ENCODE data around the gene TLE3. TPM values are rescaled to one million over a fixed set of nuclear protein-coding genes. Genes with fewer than 3 reads are reported as not detected.

Gene TLE3
- total RNA-seq, 2 donors from 2014 or later, result 115 to 132 TPM

- H3K27me3 Mint-ChIP-seq, result no peaks in the 10 kb centered on the region
- peaks cover 25% of the 10 kb centered on the region for H3K4me1 Mint-ChIP-seq
- H3K9me3 ChIP-seq (ENCODE audit: control insufficient read depth, low read length, poor library complexity, severe bottlenecking), result no peaks in the 10 kb centered on the region
- no peak overlapping the region for H3K4me3 Mint-ChIP-seq
- H3K27ac Mint-ChIP-seq, result no peak overlapping the region
- DNase-seq (no peak), ATAC-seq (no peak)
- H3K36me3 Mint-ChIP-seq (ENCODE audit: low read depth), result no peaks in the 10 kb centered on the region
Observed at GRCh38 chr15:70081612-70082011, 16.1 kb downstream of the TLE3 start.

- peaks cover 27% of the 10 kb centered on the region for H3K4me1 Mint-ChIP-seq
- H3K9me3 ChIP-seq (ENCODE audit: control insufficient read depth, low read length, poor library complexity, severe bottlenecking), result no peaks in the 10 kb centered on the region
- ATAC-seq (no peak), DNase-seq (no peak)
- H3K27me3 Mint-ChIP-seq, result no peaks in the 10 kb centered on the region
- H3K36me3 Mint-ChIP-seq (ENCODE audit: low read depth), result peaks cover 3% of the 10 kb centered on the region
- H3K27ac Mint-ChIP-seq, result no peak overlapping the region
- no peak overlapping the region for H3K4me3 Mint-ChIP-seq
Observed at GRCh38 chr15:70080347-70080746, 17.4 kb downstream of the TLE3 start.

- Mint-ChIP-seq H3K36me3 (ENCODE audit: low read depth) (peaks cover 4% of the 10 kb centered on the region), H3K4me1 (peaks cover 23% of the 10 kb centered on the region), H3K27me3 (no peaks in the 10 kb centered on the region), H3K4me3 (no peak overlapping the region), H3K27ac (no peak overlapping the region)
- H3K9me3 ChIP-seq (ENCODE audit: control insufficient read depth, low read length, poor library complexity, severe bottlenecking), result no peaks in the 10 kb centered on the region
- ATAC-seq (no peak), DNase-seq (no peak)
Observed at GRCh38 chr15:70079888-70080287, 17.8 kb downstream of the TLE3 start.

DNA sequence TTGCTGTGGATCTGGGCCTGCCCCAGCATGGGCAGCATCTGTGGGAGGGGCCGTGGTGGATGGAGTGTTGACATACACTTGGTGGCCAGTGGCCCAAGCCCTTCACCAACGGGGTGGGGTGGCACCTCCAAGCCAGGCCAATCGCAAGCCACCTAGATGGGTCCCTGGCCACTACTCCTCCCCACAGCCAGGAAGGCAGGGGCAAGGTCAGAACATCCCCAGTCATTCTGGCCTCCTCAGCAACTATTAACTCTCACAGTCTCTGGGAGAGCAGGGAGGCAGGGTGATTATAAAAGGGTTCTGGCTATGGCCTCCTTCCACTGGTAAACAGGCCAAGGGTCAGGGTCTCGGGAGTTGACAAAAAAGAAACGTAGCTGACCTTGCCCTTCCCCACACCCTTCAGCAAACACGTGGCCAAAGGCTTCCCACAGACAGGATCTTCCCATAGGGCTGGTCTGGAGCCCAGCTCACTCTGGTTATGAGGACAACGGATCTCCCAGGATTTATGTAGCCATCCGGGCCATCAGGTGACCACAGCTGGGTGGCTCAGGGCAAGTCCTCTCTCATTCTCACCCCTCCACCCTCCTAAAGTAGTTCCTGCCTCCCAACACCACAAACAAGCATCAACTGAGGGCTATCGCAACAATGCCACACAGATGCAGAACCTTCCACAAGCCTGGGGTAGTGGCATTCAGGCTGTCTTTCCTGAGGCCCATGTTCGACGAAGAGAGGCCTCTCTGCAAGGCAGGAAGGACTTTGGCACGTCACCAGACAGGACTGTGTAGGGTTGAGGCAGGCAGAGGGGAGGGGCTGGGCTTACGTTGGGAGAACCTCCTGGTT lies 18.9 kb downstream of the TLE3 start:
- DNase-seq (no peak), ATAC-seq (no peak)
- Mint-ChIP-seq H3K27ac (no peak overlapping the region), H3K27me3 (no peaks in the 10 kb centered on the region), H3K4me1 (peaks cover 18% of the 10 kb centered on the region), H3K36me3 (ENCODE audit: low read depth) (peaks cover 12% of the 10 kb centered on the region), H3K4me3 (no peak overlapping the region)
- H3K9me3 ChIP-seq (ENCODE audit: control insufficient read depth, low read length, poor library complexity, severe bottlenecking), result no peaks in the 10 kb centered on the region

DNA sequence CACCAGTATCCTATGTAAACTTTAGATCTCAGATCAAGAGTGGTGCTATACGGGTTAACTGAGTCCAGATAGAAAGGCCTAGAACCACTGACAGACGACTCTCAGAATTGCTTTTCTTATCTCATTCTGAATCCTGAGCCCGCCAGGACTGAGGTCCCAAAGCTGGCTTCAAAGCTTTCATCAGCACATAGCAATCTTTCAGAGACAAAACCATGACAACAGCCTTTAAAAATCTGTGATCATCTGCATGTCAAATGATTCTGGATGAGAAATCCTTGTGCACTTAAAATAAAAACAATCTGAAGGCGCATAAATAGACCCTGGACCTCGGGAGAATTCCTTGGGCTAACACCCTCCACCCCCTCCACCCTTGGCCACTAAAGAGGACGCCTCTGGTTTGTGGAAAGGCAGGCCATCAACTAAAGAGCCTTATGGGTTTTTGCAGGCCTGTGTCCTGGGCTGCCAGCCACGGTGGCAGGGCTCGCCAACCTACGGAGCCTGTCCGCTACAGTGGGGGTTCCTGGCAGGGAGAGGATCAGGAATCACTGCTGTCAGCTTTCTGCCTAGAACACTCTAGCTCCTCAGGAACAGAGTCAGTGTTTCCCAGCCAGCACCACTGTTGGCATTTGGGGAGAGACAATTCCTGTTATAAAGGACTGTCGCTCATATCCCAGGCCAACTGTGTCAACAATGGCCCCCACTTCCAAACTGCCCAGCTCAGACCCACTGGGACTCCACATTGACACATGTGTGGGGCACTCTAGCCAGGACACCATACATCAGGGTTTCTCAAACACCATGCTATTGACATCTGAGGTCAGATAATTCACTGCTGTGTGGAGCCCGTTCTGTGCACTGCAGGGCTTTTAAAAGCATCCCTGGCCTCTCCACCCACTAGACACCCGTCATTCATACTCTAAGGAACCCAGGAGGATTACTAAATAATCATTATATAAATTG lies 20.2 kb downstream of the TLE3 start:
- Mint-ChIP-seq H3K36me3 (ENCODE audit: low read depth) (peaks cover 15% of the 10 kb centered on the region), H3K4me1 (peaks cover 20% of the 10 kb centered on the region), H3K27ac (peak overlapping the region; percentile 88), H3K27me3 (no peaks in the 10 kb centered on the region), H3K4me3 (no peak overlapping the region)
- no peak for ATAC-seq
- H3K9me3 ChIP-seq (ENCODE audit: control insufficient read depth, low read length, poor library complexity, severe bottlenecking), result no peaks in the 10 kb centered on the region
- no peak for DNase-seq

- Mint-ChIP-seq H3K4me1 (peaks cover 29% of the 10 kb centered on the region), H3K4me3 (no peak overlapping the region), H3K36me3 (ENCODE audit: low read depth) (peaks cover 22% of the 10 kb centered on the region), H3K27ac (no peak overlapping the region), H3K27me3 (no peaks in the 10 kb centered on the region)
- no peaks in the 10 kb centered on the region for H3K9me3 ChIP-seq (ENCODE audit: control insufficient read depth, low read length, poor library complexity, severe bottlenecking)
- ATAC-seq (no peak), DNase-seq (no peak)
Observed at GRCh38 chr15:70074380-70074779, 23.3 kb downstream of the TLE3 start.

GRCh38 chr15:70072479-70072878 lies 25.2 kb downstream of the TLE3 start:
- no peaks in the 10 kb centered on the region for H3K9me3 ChIP-seq (ENCODE audit: control insufficient read depth, low read length, poor library complexity, severe bottlenecking)
- ATAC-seq, result no peak
- Mint-ChIP-seq H3K27me3 (no peaks in the 10 kb centered on the region), H3K4me1 (peaks cover 27% of the 10 kb centered on the region), H3K36me3 (ENCODE audit: low read depth) (peaks cover 25% of the 10 kb centered on the region), H3K27ac (no peak overlapping the region), H3K4me3 (no peak overlapping the region)
- no peak for DNase-seq

- peaks cover 29% of the 10 kb centered on the region for H3K4me1 Mint-ChIP-seq
- ATAC-seq, result no peak
- H3K27ac Mint-ChIP-seq, result no peak overlapping the region
- no peak for DNase-seq
- no peaks in the 10 kb centered on the region for H3K27me3 Mint-ChIP-seq
- peaks cover 25% of the 10 kb centered on the region for H3K36me3 Mint-ChIP-seq (ENCODE audit: low read depth)
- H3K4me3 Mint-ChIP-seq, result no peak overlapping the region
- H3K9me3 ChIP-seq (ENCODE audit: control insufficient read depth, low read length, poor library complexity, severe bottlenecking), result no peaks in the 10 kb centered on the region
Observed at GRCh38 chr15:70071799-70072198, 25.9 kb downstream of the TLE3 start.

GRCh38 chr15:70069716-70070115 lies 28.0 kb downstream of the TLE3 start:
- H3K4me3 Mint-ChIP-seq, result no peak overlapping the region
- H3K27me3 Mint-ChIP-seq, result no peaks in the 10 kb centered on the region
- H3K4me1 Mint-ChIP-seq, result peaks cover 19% of the 10 kb centered on the region
- H3K36me3 Mint-ChIP-seq (ENCODE audit: low read depth), result peaks cover 21% of the 10 kb centered on the region
- H3K27ac Mint-ChIP-seq, result no peak overlapping the region
- no peaks in the 10 kb centered on the region for H3K9me3 ChIP-seq (ENCODE audit: control insufficient read depth, low read length, poor library complexity, severe bottlenecking)
- DNase-seq (no peak), ATAC-seq (no peak)

- Mint-ChIP-seq H3K27me3 (no peaks in the 10 kb centered on the region), H3K4me1 (peaks cover 19% of the 10 kb centered on the region), H3K27ac (no peak overlapping the region), H3K36me3 (ENCODE audit: low read depth) (peaks cover 15% of the 10 kb centered on the region), H3K4me3 (no peak overlapping the region)
- no peak for ATAC-seq
- no peaks in the 10 kb centered on the region for H3K9me3 ChIP-seq (ENCODE audit: control insufficient read depth, low read length, poor library complexity, severe bottlenecking)
- no peak for DNase-seq
Observed at GRCh38 chr15:70068783-70069565, 28.7 kb downstream of the TLE3 start.

- no peaks in the 10 kb centered on the region for H3K27me3 Mint-ChIP-seq
- H3K4me1 Mint-ChIP-seq, result peaks cover 16% of the 10 kb centered on the region
- H3K27ac Mint-ChIP-seq, result no peak overlapping the region
- DNase-seq (no peak), ATAC-seq (no peak)
- no peak overlapping the region for H3K4me3 Mint-ChIP-seq
- peaks cover 10% of the 10 kb centered on the region for H3K36me3 Mint-ChIP-seq (ENCODE audit: low read depth)
- H3K9me3 ChIP-seq (ENCODE audit: control insufficient read depth, low read length, poor library complexity, severe bottlenecking), result no peaks in the 10 kb centered on the region
Observed at GRCh38 chr15:70067681-70068080, 30.0 kb downstream of the TLE3 start.

GRCh38 chr15:70067011-70067410 lies 30.7 kb downstream of the TLE3 start:
- Mint-ChIP-seq H3K4me1 (peaks cover 16% of the 10 kb centered on the region), H3K27ac (no peak overlapping the region), H3K4me3 (no peak overlapping the region), H3K36me3 (ENCODE audit: low read depth) (peaks cover 9% of the 10 kb centered on the region), H3K27me3 (no peaks in the 10 kb centered on the region)
- DNase-seq, result no peak
- no peak for ATAC-seq
- H3K9me3 ChIP-seq (ENCODE audit: control insufficient read depth, low read length, poor library complexity, severe bottlenecking), result no peaks in the 10 kb centered on the region

DNA sequence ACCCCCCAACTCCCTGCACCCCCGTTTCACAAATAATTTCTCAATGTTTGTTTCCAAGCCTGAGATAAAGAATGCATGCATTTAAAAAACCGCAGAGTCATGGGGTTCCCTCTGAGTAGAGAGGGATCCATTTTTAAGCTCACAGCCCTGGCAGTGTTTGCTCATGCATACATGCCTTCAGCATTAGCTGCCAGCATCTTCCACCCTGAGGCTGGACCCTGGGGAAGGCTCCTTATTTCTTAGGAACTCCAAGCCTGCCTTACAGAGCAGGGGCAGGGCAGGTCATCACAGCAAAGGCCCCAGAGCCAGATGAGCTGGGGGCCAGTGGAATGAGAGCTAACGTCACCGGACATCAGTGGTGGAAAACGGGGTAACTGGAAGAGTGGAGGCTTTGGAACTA lies 31.3 kb downstream of the TLE3 start:
- Mint-ChIP-seq H3K4me1 (peaks cover 14% of the 10 kb centered on the region), H3K4me3 (no peak overlapping the region), H3K27ac (no peak overlapping the region), H3K27me3 (no peaks in the 10 kb centered on the region), H3K36me3 (ENCODE audit: low read depth) (peaks cover 9% of the 10 kb centered on the region)
- DNase-seq (no peak), ATAC-seq (no peak)
- no peaks in the 10 kb centered on the region for H3K9me3 ChIP-seq (ENCODE audit: control insufficient read depth, low read length, poor library complexity, severe bottlenecking)
